Spleen (tissue), 7 donors: ENCODE data around the gene TXNDC8.

Experiments
- POLR2A ChIP-seq, 3 donors: fragments of 450-650 bp; IDR thresholded peaks; one replicate each; pipeline ENCODE4 v1.5.1; 2017; ENCODE audit warnings: antibody characterized with exemption in 3 of 3, mild to moderate bottlenecking in 1 of 3
- POLR2AphosphoS5 ChIP-seq, 3 donors: sonication (generic); formaldehyde crosslinking; IDR thresholded peaks; one replicate each; pipeline ENCODE4 v1.5.1; 2017; ENCODE audit warnings: antibody characterized with exemption in 3 of 3
- TF ChIP-seq, protein P1 (sequence below), 11 experiments: fragments of 200-600 bp in 7 of 11; fragments of 450-650 bp in 4 of 11; sonication (generic) in 4 of 11; IDR thresholded peaks in 8 of 11; conservative IDR thresholded peaks in 3 of 11; 1 replicate in 7 of 11; 2 replicates in 4 of 11; pipeline versions ENCODE4 v1.4.0 to v1.8.0; 2016 to 2021; ENCODE audit warnings: antibody characterized with exemption in 11 of 11, inconsistent platforms in 4 of 11, mild to moderate bottlenecking in 1 of 11
- donor health status: DM: no; HTN: no; CAD: no; lungs with moderate emphysema.
- donor health status: DM: no; HTN: no; CAD: no.
- donor health status: DM: no; HTN: no; CAD: no.

DNA sequence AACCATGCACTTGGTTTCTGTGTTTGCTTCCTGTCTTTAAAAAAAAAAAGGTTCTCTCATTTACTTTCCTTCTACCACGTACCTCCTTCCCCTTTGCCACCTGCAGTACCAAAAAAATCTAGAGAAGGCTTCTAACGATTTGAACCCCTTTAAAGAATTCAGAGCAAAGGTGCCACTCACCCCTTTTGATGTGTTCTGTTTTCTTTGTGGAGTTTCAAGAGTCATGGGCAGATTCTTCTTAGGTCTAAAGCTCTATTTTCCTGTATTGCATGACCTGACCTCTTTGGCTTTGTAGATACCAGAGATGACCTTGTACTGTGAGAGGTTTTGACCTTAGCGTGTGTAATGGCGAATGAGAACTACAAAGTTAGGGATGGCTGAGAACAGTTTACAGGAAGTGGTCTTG lies 29.0 kb downstream of the TXNDC8 start:
- TF ChIP-seq, protein P1, sequence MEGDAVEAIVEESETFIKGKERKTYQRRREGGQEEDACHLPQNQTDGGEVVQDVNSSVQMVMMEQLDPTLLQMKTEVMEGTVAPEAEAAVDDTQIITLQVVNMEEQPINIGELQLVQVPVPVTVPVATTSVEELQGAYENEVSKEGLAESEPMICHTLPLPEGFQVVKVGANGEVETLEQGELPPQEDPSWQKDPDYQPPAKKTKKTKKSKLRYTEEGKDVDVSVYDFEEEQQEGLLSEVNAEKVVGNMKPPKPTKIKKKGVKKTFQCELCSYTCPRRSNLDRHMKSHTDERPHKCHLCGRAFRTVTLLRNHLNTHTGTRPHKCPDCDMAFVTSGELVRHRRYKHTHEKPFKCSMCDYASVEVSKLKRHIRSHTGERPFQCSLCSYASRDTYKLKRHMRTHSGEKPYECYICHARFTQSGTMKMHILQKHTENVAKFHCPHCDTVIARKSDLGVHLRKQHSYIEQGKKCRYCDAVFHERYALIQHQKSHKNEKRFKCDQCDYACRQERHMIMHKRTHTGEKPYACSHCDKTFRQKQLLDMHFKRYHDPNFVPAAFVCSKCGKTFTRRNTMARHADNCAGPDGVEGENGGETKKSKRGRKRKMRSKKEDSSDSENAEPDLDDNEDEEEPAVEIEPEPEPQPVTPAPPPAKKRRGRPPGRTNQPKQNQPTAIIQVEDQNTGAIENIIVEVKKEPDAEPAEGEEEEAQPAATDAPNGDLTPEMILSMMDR (IDR thresholded peaks at IDR 0.05 in 8 of 11, conservative IDR thresholded peaks at IDR 0.05 in 3 of 11): no peak
- no peak for TF ChIP-seq POLR2AphosphoS5 (IDR thresholded peaks at IDR 0.05)
- no peak for TF ChIP-seq POLR2A (IDR thresholded peaks at IDR 0.05)
